HG02571 (cell line): ENCODE measurements around the gene PHF8.
A peak's percentile ranks its signal among the peaks of the same experiment; 100 is the strongest.

Source experiments
- ATAC-seq: cut with Tn5 transposase; IDR thresholded peaks from one replicate; pipeline ENCODE4 v1.9.1; 2021; ENCODE audit warnings: mild to moderate bottlenecking, moderate library complexity; ENCODE audit not compliant: unreplicated experiment

Gene PHF8

DNA sequence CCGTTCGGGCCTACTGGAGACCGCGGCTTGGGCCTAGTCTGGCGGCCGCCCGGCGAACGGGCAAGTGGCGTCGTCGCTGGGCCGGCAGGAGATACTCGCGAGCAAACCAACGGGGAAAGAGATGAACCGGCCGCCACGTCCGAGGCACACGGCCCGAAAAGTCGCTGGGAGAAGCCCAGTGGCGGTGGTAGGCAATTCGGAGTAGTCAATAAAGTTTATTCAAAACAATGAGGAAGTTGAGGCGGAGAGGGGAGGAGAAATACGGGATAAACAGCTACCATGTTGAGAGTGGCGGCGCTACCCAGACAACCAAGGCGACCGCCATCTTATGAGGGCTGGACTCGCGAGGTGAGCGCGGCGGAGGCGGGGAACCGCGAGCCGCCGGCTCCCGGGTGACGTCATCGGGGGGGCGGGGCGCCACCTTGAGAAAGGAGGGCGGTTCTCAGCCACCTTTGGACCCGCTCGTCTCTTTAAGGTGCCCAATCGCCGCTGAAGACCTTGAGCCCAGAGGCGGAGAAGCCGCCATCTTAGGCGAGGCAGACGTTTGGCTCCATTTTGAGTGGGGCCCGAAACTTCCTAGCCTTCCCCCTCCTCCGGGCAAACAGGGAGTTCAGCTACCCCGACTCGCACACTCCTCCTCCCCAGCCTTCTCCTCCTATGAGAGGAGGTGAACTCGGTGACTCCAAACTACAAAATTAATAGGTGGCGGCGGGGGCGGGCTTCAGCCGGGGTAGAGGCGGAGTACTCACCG lies at the start of gene PHF8:
Gene PHF8, minus strand, starts transcription at position 348 of the 751 bp plus-strand sequence. CDS start 1,745 bp downstream, outside the sequence.
- peak; percentile 84 for ATAC-seq

DNA sequence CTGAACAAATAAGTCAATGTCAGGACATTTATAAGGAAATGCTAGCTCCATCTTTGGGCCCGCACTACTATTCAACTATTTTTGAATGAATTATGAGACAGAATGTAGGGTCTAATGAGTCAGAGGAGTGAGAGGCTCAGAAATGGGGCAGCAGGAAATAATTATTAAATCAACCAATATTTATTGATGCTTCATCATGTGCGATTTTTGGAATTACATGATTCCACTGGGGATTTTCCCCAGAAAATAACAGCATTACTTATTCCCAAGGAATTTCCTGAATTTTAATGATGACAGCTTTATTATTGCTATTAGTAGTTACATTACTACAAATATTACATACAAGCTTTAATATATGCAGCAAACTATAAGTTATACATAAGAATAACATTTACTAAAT lies 49.3 kb upstream of the PHF8 start:
- no peak for ATAC-seq

DNA sequence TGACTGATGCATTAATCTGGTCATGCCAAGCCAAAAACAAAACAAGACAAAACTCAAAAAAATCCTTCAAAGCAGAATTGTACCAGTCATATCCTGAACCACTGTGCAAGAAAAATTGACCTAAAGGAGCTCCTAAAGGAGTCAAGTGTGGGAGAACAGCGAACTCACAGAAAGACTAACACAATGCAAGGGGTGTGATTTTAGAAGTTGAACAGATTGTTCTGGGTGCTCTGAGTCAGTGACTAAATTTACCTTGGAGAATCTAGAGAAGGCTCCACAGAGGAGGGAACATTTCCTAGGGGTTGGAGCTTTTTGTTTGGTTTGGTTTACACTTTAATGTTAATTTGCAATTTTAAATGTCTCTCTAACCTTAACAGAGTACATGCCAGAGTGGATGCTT lies 48.9 kb upstream of the PHF8 start:
- ATAC-seq = no peak

DNA sequence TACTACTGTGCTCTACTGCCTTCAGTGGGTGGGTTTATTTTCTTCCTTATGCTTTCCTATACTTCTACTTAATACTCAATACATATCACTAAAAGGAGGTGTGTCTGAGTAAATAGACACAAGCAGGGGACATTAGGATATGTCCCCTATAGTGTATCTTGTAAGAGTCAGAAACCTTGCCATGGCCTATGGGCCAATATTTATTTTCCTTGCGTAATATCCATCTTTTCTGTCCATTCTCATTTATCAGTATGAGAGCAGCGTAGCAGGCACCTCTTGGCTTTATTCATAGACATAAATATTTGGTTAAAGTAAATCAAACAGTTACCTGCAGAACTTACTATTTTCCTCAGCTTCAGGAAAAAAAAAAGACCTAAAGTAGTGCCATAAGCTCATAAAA lies 46.6 kb upstream of the PHF8 start:
- no peak for ATAC-seq

DNA sequence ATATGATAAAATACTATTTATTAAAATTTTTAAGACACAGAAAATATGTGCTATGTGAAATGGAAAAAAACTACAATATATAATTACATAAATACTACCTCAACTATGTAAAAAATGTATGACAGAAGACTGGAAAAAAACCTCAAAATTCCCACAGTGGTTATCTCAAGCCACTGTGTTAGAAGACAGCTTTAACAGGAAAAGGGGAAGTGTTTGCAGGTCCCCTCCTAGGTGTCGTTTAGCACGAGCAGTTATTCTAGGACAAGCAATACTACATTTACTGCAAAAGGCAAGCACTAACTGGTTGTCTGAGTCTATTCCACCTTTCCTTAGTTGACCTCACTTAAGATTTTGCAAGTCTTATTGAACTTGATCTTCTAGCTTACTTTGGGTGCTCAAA lies 44.9 kb upstream of the PHF8 start:
- ATAC-seq = no peak

DNA sequence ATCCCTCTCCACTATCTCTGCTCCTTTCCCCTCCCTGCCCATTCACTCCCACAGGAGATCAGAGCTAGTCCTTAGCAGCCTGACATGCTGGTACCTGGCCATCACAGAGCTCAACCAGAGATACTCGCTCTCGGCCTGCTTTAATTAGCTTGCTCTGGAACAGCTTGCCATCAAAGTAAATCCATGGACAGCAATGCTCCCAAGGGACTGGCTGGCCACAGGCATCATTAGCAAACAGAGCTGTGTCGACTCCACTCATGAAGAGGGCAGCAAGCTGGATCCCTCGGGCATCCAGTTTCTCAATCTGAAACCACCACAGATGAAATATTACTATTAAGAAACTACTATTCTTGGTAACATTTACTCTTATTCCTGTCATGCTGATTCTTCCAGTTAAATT lies 43.4 kb upstream of the PHF8 start:
- ATAC-seq = no peak

DNA sequence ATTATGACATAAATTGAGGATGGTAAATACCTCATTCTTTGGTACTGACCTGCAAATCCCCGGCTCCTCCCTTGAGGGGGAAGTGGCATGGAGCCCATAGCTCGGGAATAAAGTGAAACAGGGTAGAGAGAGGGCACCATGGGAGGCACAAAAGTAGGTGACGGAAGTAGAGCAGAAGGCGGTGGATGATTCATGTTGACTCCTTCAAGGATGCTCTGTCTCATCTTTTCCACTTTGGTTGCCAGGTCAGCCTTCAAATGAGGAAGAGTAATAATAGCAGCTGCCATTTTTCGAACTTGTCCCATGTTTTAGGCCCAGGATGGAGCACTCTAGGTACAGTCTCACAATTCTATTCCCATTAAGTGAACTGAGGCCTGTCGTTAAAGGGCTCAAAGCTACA lies 41.4 kb upstream of the PHF8 start:
- ATAC-seq = no peak

DNA sequence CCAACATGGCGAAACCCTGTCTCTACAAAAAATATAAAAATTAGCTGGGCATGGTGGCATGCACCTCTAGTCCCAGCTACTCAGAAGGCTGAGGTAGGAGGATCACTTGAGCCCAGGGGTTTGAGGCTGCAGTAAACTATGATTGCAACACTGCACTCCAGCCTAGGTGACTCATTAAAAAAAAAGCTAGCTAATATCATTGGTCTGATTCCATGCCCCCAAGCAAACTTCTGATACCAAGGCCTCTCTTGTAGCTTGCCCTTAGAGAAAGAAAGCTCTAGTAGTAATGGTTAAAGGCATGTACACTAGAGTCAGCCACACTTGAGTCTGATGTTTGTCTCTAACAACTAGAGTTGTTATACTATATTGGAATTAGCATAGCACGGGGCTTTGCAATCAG lies 32.6 kb upstream of the PHF8 start:
- ATAC-seq = no peak

DNA sequence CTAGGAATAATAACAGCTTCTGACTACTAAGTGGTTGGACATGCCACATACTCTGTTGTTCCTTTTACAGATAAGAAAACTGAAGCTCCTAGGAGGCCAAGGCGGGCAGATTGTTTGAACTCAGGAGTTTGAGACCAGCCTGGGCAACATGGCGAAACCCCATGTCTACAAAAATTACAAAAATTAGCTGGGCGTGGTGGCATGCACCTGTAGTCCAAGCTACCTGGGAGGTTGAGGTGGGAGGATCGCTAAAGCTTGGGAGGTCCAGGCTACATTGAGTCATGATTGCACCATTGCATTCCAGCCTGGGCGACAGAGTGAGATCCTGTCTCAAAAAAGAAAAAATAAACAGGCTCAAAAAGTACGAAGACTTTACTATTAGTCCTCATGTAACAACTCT lies 30.6 kb upstream of the PHF8 start:
- ATAC-seq = no peak

DNA sequence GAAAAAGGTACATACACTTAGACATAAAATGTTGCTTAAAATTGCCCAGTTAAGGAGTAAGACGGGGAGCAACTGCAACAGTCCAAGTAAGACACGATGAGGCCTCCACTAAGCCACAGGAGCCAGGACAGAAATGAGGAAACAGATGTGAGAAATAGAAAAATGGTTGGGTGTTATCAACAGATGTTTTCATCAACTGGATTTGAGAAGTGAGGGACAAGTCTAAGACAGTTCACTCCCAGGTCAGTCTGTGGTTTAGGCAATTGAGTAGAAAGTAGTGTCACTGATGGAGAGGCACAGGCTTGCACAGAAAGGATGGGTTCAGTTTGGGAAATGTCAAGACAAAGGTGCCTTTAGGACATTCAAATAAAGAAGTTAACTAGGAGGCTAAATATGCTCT lies 23.5 kb upstream of the PHF8 start:
- no peak for ATAC-seq

DNA sequence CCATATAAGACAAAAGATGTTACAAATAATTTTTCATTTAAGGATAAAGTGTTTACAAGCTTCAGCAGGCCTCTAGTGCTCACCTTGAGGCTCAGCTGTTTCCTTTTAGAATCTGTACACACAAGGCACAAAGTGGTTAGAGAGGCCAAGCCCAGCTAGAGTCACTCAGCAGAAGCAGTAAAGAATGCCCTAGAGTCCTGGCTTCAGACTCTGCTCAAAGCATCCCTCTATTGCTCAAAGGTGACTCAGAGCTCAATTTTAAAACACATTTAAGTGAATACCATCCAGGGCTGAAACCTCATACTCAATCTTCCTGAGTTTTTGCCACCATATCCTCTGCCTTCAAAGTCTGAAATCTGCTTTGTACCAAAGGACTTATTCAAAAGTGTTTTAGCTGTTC lies 22.6 kb upstream of the PHF8 start:
- ATAC-seq = no peak

DNA sequence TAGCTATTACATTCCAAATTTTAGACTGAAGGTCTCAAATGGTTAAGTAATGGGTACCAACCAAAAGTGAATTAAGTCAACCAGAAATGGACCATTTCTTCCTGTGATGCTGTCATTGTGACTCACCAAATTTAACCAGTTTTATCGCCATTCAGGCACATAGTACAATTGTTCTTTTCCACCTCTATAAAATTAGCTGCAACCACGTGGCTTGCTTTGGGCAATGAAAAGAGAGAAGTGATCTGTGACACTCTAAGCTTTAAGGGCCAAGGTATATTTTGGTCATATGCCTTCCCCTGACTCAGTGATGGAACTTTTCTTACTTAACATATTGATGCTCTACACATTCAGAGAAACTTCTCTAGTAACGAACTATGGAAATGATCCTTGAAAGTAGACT lies 20.3 kb upstream of the PHF8 start:
- no peak for ATAC-seq

DNA sequence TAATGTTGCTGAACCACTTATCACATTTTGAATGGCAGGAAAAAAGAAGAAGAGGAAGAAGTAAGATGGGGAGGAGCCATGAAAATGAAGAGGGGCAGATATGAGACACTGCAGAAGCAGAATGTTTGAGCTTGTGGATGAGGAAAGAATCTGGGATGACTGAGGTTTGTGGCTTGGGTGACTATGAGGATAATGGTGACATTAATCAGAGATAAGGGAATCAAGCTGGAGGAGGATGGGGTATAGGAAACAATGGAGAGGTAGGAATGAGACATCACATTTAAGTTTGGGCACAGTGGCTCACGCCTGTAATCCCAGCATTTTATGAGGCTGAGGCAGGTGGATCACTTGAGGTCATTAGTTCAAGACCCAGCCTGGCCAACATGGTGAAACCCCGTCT lies 19.1 kb upstream of the PHF8 start:
- ATAC-seq = no peak

DNA sequence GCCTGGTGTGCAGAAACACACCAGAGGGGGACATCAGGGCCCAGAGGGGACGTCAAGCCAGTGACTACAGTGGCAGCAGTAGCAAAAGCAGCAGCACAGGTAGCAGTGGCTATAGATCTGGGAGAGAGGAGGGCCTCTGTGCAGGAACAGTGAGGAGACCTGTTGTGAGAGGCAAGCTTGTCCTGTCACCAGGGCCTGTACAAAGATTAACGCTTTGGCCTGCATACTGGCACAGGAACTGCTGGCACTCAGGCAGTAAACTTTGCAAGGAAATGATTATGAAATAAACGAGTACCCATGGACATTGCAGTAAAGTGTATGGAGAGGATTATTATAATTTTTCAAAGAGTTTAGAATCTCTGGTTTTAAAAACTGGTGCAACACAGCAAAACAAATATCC lies 5.5 kb upstream of the PHF8 start:
- no peak for ATAC-seq

DNA sequence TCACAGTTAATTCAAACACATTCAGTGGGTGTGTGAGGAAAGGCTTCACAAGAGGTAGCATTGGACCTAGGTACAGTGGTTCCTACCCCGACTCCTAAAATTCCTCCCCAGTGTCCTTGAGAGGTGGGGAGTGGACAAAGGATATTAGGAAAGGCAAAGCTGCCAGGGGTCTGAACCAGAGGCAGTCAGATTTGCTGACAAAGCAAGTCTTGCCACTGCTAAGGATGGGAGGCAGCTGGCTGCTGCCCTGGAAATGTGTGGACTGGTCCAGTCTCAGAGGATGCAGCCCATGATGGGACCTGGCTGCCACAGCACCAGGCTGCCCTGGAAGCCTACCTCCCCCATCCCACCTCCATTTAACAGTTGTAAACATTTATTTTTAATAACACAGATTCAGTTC lies 4.1 kb upstream of the PHF8 start:
- ATAC-seq = no peak

DNA sequence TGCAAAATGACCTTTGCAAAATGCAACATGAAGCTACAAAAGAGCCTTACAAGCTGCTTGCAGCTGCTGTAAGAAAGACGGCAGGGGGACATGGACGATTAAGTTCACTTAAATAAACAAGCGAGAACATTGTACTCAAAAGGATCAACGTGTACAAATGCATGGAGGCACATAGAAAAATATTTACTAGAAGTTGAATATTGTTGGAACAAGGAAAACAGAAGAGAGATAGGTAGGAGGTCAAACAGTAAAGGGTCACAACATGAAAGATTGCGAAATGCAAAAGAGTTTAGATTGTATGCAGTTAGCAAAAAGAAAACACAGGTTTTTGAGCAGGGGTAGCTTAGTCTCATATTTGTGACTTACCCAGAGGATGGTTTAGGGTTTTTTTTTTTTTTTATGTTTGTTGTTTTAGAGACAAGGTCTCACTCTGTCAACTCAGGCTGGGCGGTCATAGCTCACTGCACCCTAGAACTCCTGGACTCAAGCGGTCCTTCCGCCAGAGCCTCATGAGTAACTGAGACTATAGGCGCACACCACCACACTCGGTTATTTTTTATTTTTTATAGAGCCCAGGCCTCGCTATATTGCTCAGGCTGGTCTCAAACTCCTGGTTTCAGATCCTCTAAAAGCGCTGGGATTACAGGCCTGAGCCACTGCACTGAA lies 1.4 kb upstream of the PHF8 start:
- ATAC-seq = no peak

DNA sequence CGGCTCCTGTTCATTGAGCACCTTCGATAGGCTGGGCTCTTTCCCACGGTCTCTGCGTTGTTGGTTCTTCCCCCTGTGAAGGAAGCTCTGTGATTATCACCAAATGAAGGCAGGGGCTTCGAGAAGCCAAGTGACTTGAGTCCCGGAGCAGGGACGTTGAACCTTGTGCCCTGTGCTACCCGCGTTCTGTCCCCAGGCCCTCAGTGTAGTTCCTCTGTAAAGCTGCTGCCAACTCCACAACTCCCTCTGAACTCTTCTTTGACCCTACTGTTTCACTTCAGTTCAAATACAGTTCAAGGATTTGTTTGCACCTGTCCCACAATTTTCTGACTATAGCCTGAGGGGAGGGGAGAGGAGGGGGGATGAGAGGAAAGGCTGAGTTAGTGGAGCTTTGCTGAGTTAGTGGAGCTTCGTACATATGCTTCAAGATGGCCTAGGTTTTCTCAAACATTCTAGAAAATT lies 635 bp upstream of the PHF8 start:
- ATAC-seq = no peak

DNA sequence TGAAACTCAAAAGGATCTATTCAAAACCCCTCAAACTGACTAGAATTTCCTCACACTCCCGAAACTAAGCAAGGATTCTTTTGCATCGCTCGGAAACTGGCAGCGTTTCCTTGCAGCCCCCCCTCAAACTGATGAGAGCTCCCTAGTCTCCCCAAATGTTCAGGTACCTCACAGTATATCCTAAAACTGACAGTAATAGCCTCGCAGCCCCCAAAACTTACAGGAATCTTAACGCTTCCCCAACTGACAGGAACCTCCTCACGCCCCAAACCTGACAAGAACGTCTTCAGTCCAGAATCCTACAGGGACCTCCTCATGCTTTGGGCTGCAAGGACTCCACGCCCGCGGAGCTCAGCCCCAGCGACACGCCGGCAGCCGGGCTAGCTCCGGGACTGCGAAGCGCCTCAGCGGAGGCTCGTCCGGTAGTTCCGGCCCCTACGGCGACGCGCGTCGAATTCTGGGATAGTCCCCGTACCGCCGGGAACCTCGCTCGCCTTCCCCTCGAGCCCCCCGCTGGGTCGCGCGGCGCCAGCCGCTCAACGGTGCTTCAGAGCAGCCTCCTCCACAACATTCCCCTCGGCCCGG lies 640 bp downstream of the PHF8 start:
- ATAC-seq = peak; percentile 22

DNA sequence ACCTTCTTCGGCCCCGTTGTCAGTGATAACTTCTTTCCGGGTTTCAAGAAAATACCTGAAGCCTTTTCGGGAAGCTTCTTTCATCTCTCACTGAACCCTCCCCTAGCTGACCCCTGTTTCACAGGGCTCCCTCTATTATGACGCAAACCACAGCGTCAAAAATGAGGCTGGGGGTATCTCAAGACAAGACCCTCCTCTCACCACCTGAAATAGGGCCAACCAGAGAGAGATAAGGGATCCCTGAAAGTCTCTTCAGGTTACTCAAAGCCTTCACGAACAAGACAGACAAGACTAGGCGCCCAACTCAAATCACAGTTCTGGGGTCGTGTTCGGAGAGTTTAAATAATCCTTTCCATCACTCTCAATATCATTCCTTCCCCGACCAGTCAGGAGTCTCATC lies 1.2 kb downstream of the PHF8 start:
- ATAC-seq = no peak

DNA sequence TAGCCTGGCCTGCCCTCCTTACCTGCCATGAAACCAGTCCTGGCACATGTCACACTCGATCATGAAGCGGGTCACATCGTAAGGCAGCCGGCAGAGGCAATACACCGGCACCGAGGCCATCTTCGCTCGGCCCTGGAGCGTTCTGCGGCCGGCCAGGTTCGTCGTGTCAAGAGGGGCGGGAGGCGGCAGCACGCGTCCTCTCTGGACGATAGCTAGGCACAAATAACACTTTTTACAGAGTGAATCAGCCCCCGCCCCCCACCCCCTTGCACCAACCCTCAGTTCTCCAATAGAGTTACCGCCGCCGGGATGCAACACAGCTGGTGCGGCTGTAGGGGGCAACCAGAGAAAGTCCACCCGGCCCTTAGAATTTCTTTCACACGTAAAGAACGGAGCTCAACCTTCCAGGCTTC lies 1.7 kb downstream of the PHF8 start:
- no peak for ATAC-seq

DNA sequence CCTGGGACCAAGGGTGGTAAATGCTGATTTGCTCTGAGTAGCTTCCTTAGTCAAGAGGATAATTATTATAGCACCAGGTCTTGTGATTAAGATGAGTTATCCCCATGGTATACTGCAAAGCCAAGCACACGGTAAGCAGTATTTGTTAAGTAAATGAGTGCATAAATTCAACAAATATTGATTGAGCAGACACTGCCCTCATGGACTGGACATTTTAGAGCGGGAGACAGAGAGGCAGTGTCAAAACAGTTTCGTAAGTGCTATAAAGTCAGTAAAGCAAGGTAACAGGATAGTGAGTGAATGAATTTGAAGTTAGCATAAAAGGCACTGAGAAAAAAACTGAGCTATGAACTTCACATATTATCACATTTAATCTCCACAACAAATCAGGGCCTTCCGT lies 13.9 kb downstream of the PHF8 start:
- no peak for ATAC-seq

DNA sequence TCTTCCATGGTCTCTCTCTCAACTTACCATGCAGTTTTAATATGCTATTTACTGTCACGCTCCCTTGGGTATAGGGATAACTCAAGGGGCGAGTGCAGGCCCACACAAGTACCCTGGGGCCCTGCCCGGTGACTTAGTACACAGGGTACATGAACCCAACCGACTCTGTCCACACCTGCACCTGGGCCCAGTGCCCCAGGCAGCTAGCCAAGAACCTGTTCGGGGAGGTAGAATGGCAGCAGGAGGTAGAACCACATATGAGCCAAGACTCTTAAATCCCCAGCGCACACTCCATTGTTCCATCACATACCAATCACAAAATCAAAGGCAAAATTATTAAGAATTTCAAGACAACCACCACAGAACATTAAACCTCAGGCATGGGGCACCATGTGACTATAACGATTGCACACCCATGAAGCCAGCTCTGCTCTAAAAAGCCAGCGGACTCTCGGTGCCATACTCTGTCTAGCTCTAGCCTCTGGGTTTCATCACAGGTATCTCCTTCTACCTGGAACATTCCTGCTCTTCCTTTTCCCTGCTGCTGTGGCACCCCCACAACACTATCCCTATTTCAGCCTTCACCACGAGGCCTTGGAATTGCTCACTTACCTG lies 14.6 kb downstream of the PHF8 start:
- ATAC-seq = no peak
